Thymus (tissue), 11 donors: ENCODE results near the gene ALG5. TPM values are rescaled to one million over a fixed set of nuclear protein-coding genes. Genes with fewer than 3 reads are reported as not detected.
A peak's percentile ranks its signal among the peaks of the same experiment; 100 is the strongest.

Experiments
- DNase-seq, 9 donors: peaks; one replicate each; pipeline ENCODE4 v3.0.0-alpha.2; 2013; ENCODE audit warnings: low spot score in 9 of 9, low read depth in 6 of 9, missing footprints in 1 of 9
- H3K27ac ChIP-seq, 2 donors: one replicate each; pipeline ENCODE4 v1.5.1; 2013; ENCODE audit warnings: control low read depth in 1 of 2, low read depth in 1 of 2, low read length in 1 of 2, mild to moderate bottlenecking in 1 of 2, moderate library complexity in 1 of 2
- H3K27me3 ChIP-seq, 2 donors: one replicate each; pipeline ENCODE4 v1.5.1; 2013; ENCODE audit warnings: low read length in 1 of 2; ENCODE audit not compliant: control insufficient read depth in 2 of 2, insufficient read depth in 1 of 2
- H3K36me3 ChIP-seq, 2 donors: one replicate each; pipeline ENCODE4 v1.5.1; 2013; ENCODE audit warnings: low read length in 1 of 2, mild to moderate bottlenecking in 1 of 2, moderate library complexity in 1 of 2; ENCODE audit not compliant: control insufficient read depth in 2 of 2, insufficient read depth in 2 of 2
- H3K4me1 ChIP-seq, 2 donors: one replicate each; pipeline ENCODE4 v1.5.1; 2013; ENCODE audit warnings: low read length in 2 of 2; ENCODE audit not compliant: control insufficient read depth in 2 of 2, insufficient read depth in 2 of 2
- H3K4me3 ChIP-seq, 2 donors: one replicate each; pipeline ENCODE4 v1.5.1; 2013; ENCODE audit warnings: low read length in 2 of 2, control low read depth in 1 of 2, mild to moderate bottlenecking in 1 of 2
- H3K9me3 ChIP-seq, 2 donors: one replicate each; pipeline ENCODE4 v1.5.1; 2013; ENCODE audit warnings: low read length in 1 of 2, mild to moderate bottlenecking in 1 of 2; ENCODE audit not compliant: control insufficient read depth in 2 of 2, insufficient read depth in 1 of 2
- WGBS: extraction: QIAGEN DNeasy Blood & Tissue Kit; methylation state at CpG from one replicate; pipeline ENCODE4 v1.1.7; 2013; 5-methylcytosine and 5-hydroxymethylcytosine counted together
- polyA plus RNA-seq: library from polyadenylated mRNA; stranded (reverse); fragments of 200-250 nt; gene quantifications from one replicate; pipeline ENCODE4 v1.2.3, GENCODE V29; 2013
- total RNA-seq: library from RNA; stranded (reverse); fragments of 120-200 nt; gene quantifications from one replicate; pipeline ENCODE4 v1.2.4, GENCODE V29; 2013
- donor health status: healthy.

ALG5 gene
- total and polyA plus RNA-seq, 2 donors: 33.9 to 43.0 TPM

GRCh38 chr13:36921631-36922301, 77.4 kb downstream of the ALG5 start:
- H3K27ac ChIP-seq: no peak overlapping the region
- 90% methylated on average over 10 of the region's 10 CpGs for WGBS
- H3K27me3 ChIP-seq: peaks cover 28 to 61% of the 10 kb centered on the region in 2 donors
- H3K9me3 ChIP-seq: no peaks in the 10 kb centered on the region
- peaks cover 0 to 6% of the 10 kb centered on the region in 2 donors for H3K4me1 ChIP-seq
- DNase-seq: no peak
- no peaks in the 10 kb centered on the region for H3K36me3 ChIP-seq
- no peak overlapping the region for H3K4me3 ChIP-seq

- Histone ChIP-seq H3K27ac (no peak overlapping the region), H3K36me3 (no peaks in the 10 kb centered on the region), H3K27me3 (peaks cover 31 to 66% of the 10 kb centered on the region in 2 donors), H3K9me3 (no peaks in the 10 kb centered on the region), H3K4me3 (peak overlapping the region in 1 of 2 donors; percentile 44), H3K4me1 (peaks cover 0 to 6% of the 10 kb centered on the region in 2 donors)
- DNase-seq: peak in 1 of 9 donors; percentile 1
- WGBS: 90% methylated on average over 9 of the region's 9 CpGs
Observed at GRCh38 chr13:36920616-36921185, 78.4 kb downstream of the ALG5 start.

- Histone ChIP-seq H3K36me3 (no peaks in the 10 kb centered on the region), H3K27me3 (peaks cover 31 to 68% of the 10 kb centered on the region in 2 donors), H3K4me3 (peak within 1 kb of the TSS; percentile 29 to 44), H3K27ac (no peak within 1 kb of the TSS), H3K9me3 (no peaks in the 10 kb centered on the region), H3K4me1 (peaks cover 0 to 6% of the 10 kb centered on the region in 2 donors)
- peak in 1 of 9 donors; percentile 6 for DNase-seq
- WGBS: 2% methylated on average over 102 of the region's 104 CpGs
Observed at GRCh38 chr13:36919833-36920615, 79.1 kb downstream of the ALG5 start, which contains the start of gene SMAD9. Gene SMAD9, minus strand, starts transcription at chr13:36920238. Its CDS starts 40,549 bp downstream, at chr13:36879689.

- H3K27ac ChIP-seq: no peak overlapping the region
- peak overlapping the region; percentile 29 to 44 for H3K4me3 ChIP-seq
- no peaks in the 10 kb centered on the region for H3K36me3 ChIP-seq
- H3K4me1 ChIP-seq: peaks cover 0 to 6% of the 10 kb centered on the region in 2 donors
- DNase-seq: peak in 1 of 9 donors; percentile 2
- peaks cover 31 to 66% of the 10 kb centered on the region in 2 donors for H3K27me3 ChIP-seq
- no peaks in the 10 kb centered on the region for H3K9me3 ChIP-seq
- 2% methylated on average over 51 of the region's 51 CpGs for WGBS
Observed at GRCh38 chr13:36919171-36919832, 79.8 kb downstream of the ALG5 start.

- peak in 1 of 9 donors; percentile 2 for DNase-seq
- peaks cover 31 to 62% of the 10 kb centered on the region in 2 donors for H3K27me3 ChIP-seq
- H3K4me3 ChIP-seq: peak overlapping the region in 1 of 2 donors; percentile 29
- H3K27ac ChIP-seq: no peak overlapping the region
- no peaks in the 10 kb centered on the region for H3K9me3 ChIP-seq
- no peaks in the 10 kb centered on the region for H3K36me3 ChIP-seq
- 53% methylated on average over 12 of the region's 12 CpGs for WGBS
- peaks cover 0 to 6% of the 10 kb centered on the region in 2 donors for H3K4me1 ChIP-seq
Observed at GRCh38 chr13:36918246-36919131, 80.7 kb downstream of the ALG5 start.

- Histone ChIP-seq H3K27me3 (peaks cover 31 to 60% of the 10 kb centered on the region in 2 donors), H3K9me3 (no peaks in the 10 kb centered on the region)
- DNase-seq: no peak
Observed at GRCh38 chr13:36917311-36917710, 81.8 kb downstream of the ALG5 start.

GRCh38 chr13:36915896-36916640, 83.1 kb downstream of the ALG5 start:
- no peak overlapping the region for H3K4me3 ChIP-seq
- H3K27me3 ChIP-seq: peaks cover 31 to 47% of the 10 kb centered on the region in 2 donors
- no peak for DNase-seq
- no peaks in the 10 kb centered on the region for H3K36me3 ChIP-seq
- WGBS: 97% methylated on average over 6 of the region's 6 CpGs
- no peak overlapping the region for H3K27ac ChIP-seq
- peaks cover 0 to 6% of the 10 kb centered on the region in 2 donors for H3K4me1 ChIP-seq
- no peaks in the 10 kb centered on the region for H3K9me3 ChIP-seq

More at GRCh38 chr13:36917311-36917710, 81.8 kb downstream of the ALG5 start:
- Histone ChIP-seq H3K36me3 (no peaks in the 10 kb centered on the region), H3K4me1 (peaks cover 0 to 6% of the 10 kb centered on the region in 2 donors), H3K27ac (no peak overlapping the region), H3K4me3 (no peak overlapping the region)
- 83% methylated on average over 3 of the region's 3 CpGs for WGBS
